GM08714 (cell line): ENCODE data around the gene PSMD12.
"Not testable (repeated sequence)": the region's sequence is repeated elsewhere in the genome, so short reads cannot be mapped to it uniquely, and the experiment has no call there.

Experiments
- H3K4me3 ChIP-seq: fragments of 200-500 bp; sonication (Bioruptor generic); 2 replicates; pipeline ENCODE4 v1.5.1; 2014; ENCODE audit warnings: mild to moderate bottlenecking, low read length, inconsistent platforms
- ZNF274 ChIP-seq: IDR thresholded peaks from 2 replicates; pipeline ENCODE4 v1.6.1; 2012; ENCODE audit warnings: mild to moderate bottlenecking, low read depth, low read length

PSMD12 gene

DNA sequence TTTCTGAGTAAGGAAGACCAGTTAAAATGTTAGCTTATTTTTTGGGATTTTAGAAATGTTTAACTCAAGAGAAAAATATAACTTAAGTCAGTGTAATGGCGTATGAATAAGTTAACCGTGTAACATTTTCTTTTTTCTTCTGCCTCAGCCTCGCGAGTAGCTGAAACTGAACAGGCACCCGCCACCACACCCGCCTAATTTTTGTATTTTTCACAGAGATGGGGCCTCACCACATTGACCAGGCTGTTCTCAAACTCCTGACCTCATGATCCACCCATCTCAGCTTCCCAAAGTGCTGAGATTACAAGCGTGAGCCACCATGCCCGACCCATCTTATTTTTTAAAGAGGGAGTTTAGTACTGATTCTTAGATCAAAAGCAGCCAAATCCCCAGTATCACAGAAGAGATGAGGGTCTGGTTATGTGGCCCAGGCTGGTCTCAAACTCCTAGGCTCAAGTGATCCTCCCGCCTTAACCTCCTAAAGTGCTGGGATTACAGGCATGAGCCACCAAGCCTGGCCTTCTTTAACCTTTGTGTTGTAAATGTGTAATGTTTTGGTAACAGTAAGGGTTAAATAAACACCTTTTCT is 27.5 kb upstream of the PSMD12 start:
- H3K4me3 ChIP-seq, result no peak overlapping the region
- no peak for TF ChIP-seq ZNF274

- H3K4me3 ChIP-seq, result no peak overlapping the region
- no peak for TF ChIP-seq ZNF274
Measured at GRCh38 chr17:67392111-67392510, 25.7 kb upstream of the PSMD12 start.

DNA sequence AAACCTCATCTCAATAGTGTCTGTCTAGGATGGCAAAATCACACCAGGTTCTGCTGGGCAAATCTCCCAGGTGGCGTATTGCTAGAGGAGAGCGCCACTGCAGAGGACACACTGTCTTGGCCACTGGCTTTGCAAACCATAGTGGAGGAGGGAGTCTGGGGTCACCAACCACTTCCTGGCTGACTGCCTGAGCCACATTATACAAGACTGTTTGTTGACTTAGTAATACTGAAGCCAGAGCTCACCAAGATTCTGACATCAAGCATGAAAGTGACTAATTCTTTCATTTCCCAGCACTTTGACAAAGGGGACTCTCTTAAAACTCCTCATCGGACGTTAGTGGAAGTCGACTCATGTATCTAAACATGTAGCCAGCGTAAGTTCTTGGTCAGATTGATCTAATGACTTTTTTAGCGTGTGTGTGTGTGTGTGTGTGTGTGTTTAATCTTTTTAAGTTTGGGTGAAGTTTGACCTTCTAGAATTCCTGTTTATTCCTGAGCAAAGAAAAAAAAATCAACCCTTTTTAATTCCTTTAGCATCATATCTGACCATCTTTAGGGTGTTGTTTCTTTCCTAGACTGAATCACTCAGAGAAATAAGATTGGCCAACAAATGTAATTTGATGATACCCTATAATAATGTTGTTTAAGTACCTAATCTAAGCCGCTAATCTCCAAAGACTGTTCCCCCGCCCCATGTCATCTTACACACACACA is 24.4 kb upstream of the PSMD12 start:
- no peak for TF ChIP-seq ZNF274
- H3K4me3 ChIP-seq, result no peak overlapping the region

- H3K4me3 ChIP-seq, result no peak overlapping the region
- TF ChIP-seq ZNF274, result no peak
Measured at GRCh38 chr17:67390006-67390645, 23.7 kb upstream of the PSMD12 start.

DNA sequence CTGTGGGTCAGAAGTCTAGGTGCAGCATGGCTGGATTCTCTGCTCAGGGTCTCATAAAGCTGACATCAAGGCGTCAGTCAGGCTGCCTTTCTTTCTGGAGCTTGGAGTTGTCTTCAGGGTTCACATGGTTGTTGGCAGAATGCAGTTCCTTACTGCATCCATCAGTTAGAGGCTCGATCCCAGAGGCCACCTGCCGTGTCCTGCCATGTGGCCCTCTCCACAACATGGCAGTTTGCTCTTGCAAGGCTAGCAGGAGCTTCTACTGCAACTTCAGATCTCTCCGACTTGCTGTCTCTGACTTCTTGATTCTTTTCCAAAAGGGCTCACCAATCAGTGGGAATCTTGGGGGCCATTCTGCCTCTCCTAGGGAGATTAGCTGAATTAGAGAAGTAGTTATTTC is 22.6 kb upstream of the PSMD12 start:
- TF ChIP-seq ZNF274, result no peak
- H3K4me3 ChIP-seq, result no peak overlapping the region

DNA sequence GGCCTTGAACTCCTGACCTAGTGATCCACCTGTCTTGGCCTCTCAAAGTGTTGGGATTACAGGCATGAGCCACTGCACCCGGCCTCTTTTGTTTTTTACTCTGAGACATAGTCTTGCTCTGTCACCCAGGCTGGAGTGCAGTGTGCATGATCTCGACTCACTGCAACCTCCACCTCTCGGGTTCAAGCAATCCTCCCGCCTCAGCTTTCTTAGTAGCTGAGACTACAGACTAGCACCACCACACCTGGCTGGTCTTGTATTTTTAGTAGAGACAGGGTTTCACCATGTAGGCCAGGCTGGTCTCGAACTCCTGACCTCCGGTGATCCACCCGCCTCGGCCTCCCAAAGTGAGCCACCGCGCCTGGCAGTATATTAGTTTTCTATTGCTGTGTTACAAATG is 22.2 kb upstream of the PSMD12 start:
- H3K4me3 ChIP-seq, result not testable (repeated sequence)

DNA sequence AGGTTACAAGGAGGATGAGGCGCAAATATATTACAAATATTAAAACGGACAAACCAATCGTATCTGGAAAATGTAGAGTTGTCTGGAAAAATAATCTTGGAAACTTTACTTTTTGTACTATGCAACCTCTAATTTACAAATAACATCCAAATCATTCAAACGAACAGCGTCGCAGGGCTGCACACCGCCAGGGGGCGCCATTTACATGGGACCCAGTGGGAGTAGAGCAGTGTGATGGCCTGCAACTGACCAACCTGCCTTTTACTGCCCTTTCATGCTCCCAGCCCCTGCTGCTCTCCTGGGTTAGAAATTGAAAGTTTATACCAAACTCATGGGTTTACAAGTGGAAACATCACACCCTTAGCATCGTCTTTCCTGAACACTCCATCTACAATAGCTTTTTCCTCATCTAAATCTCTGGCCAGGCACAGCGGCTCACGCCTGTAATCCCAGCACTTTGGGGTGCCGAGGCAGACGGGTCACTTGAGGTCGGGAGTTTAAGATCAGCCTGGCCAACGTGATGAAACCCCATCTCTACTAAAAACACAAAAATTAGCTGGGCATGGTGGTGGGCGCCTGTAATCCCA is 20.7 kb upstream of the PSMD12 start:
- H3K4me3 ChIP-seq, result no peak overlapping the region
- no peak for TF ChIP-seq ZNF274

- no peak for TF ChIP-seq ZNF274
- H3K4me3 ChIP-seq, result no peak overlapping the region
Measured at GRCh38 chr17:67385122-67385988, 19.0 kb upstream of the PSMD12 start.

DNA sequence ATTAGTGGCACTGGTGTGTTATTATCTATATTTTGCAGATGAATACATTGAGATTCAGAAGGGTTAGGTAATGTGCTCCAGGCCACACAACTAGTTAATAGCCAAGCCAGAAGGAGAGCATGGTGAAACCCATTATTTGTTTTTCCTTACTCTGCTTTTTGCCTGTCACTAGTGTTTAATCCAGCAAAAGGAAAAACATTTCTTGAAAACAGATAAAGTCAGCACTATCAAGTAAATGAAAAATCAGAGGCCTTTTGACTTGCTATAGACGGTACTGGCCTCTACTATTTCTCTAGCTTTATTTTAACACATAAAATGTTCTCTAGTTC is 15.5 kb upstream of the PSMD12 start:
- TF ChIP-seq ZNF274, result no peak
- no peak overlapping the region for H3K4me3 ChIP-seq

DNA sequence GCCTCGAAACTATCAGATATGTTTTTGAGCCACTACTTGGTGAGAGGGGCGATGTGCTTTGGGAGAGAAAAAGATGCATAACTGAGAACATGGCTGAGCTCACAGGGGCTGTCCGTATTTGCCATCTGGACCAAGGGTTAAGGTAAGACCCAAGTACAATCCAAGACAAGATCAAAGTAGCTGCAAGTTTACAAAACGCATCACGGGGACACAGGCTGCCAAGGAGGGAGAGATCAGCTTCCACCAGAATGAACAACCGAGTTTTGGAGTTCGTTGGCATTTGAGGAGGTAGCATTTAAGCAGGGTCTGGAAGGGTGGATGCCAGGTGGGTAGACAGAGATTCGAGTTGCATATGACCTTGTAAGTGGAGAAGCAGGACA is 12.9 kb upstream of the PSMD12 start:
- peak overlapping the region; percentile 73 for H3K4me3 ChIP-seq
- TF ChIP-seq ZNF274, result no peak

- peak overlapping the region; percentile 73 for H3K4me3 ChIP-seq
- no peak for TF ChIP-seq ZNF274
Measured at GRCh38 chr17:67378454-67379250, 12.3 kb upstream of the PSMD12 start.

GRCh38 chr17:67377488-67378453 is 11.4 kb upstream of the PSMD12 start:
- H3K4me3 ChIP-seq, result peak overlapping the region; percentile 73
- TF ChIP-seq ZNF274, result no peak
